Spleen (tissue), 7 donors: ENCODE measurements around the gene PDZD11.

Experiments
- POLR2A ChIP-seq, 3 donors: fragments of 450-650 bp; IDR thresholded peaks; one replicate each; pipeline ENCODE4 v1.5.1; 2017; ENCODE audit warnings: antibody characterized with exemption in 3 of 3, mild to moderate bottlenecking in 1 of 3
- POLR2AphosphoS5 ChIP-seq, 3 donors: sonication (generic); formaldehyde crosslinking; IDR thresholded peaks; one replicate each; pipeline ENCODE4 v1.5.1; 2017; ENCODE audit warnings: antibody characterized with exemption in 3 of 3
- TF ChIP-seq, protein P1 (sequence below), 11 experiments: fragments of 200-600 bp in 7 of 11; fragments of 450-650 bp in 4 of 11; sonication (generic) in 4 of 11; IDR thresholded peaks in 8 of 11; conservative IDR thresholded peaks in 3 of 11; 1 replicate in 7 of 11; 2 replicates in 4 of 11; pipeline versions ENCODE4 v1.4.0 to v1.8.0; 2016 to 2021; ENCODE audit warnings: antibody characterized with exemption in 11 of 11, inconsistent platforms in 4 of 11, mild to moderate bottlenecking in 1 of 11
- donor health status: DM: no; HTN: no; CAD: no; lungs with moderate emphysema.
- donor health status: DM: no; HTN: no; CAD: no.
- donor health status: DM: no; HTN: no; CAD: no.

DNA sequence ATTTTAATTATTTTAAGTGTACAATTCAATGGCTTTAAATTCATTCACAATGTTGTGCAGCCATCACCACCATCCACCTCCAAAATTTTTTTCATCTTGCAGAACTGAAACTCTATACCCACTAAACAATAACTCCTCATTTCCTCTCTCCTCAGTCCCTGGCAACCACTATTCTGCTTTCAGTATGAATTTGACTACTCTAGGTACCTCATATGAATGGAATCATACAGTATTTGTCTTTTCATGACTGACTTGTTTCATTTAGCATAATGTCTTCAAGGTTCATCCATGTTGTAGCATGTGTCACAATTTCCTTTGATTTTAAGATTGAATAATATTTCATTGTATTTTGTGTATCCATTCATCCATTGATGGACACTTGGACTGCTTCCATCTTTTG lies 47.0 kb upstream of the PDZD11 start:
- TF ChIP-seq, protein P1, sequence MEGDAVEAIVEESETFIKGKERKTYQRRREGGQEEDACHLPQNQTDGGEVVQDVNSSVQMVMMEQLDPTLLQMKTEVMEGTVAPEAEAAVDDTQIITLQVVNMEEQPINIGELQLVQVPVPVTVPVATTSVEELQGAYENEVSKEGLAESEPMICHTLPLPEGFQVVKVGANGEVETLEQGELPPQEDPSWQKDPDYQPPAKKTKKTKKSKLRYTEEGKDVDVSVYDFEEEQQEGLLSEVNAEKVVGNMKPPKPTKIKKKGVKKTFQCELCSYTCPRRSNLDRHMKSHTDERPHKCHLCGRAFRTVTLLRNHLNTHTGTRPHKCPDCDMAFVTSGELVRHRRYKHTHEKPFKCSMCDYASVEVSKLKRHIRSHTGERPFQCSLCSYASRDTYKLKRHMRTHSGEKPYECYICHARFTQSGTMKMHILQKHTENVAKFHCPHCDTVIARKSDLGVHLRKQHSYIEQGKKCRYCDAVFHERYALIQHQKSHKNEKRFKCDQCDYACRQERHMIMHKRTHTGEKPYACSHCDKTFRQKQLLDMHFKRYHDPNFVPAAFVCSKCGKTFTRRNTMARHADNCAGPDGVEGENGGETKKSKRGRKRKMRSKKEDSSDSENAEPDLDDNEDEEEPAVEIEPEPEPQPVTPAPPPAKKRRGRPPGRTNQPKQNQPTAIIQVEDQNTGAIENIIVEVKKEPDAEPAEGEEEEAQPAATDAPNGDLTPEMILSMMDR (IDR thresholded peaks at IDR 0.05 in 8 of 11, conservative IDR thresholded peaks at IDR 0.05 in 3 of 11), result no peak
- no peak for TF ChIP-seq POLR2AphosphoS5 (IDR thresholded peaks at IDR 0.05)
- no peak for TF ChIP-seq POLR2A (IDR thresholded peaks at IDR 0.05)
